K562 (cell line): Measurements from ENCODE around the gene RNF31. TPM values are rescaled to one million over a fixed set of nuclear protein-coding genes. Genes with fewer than 3 reads are reported as not detected.

Experiments used
- ATAC-seq: fragments of 200-7000 bp; cut with Tn5 transposase; 3 replicates; pipeline ENCODE4 v1.9.1; 2020; ENCODE audit warnings: moderate library complexity
- BruUV-seq: library from RNA; stranded (reverse); fragments of 400-500 nt; replicated peaks from 2 replicates; lab custom pipeline; 2021; lab: Mats Ljungman, UMichigan
- CTCF ChIA-PET: fragments of 300-600 bp; formaldehyde crosslinking; extraction: SDS; loops from one replicate; lab custom pipeline; 2021; ENCODE audit warnings: low intra/inter-chr PET ratio; lab: Yijun Ruan, JAX
- POLR2A ChIA-PET: fragments of 300-600, 350-650 bp; sonication (Branson Sonifier 250); formaldehyde crosslinking; extraction: SDS; loops from one replicate; lab custom pipeline; 2021; ENCODE audit warnings: antibody characterized with exemption, inconsistent platforms; lab: Yijun Ruan, JAX
- DNase-seq, 4 experiments: peaks; one replicate each; pipeline versions ENCODE4 v3.0.0 to v3.0.0-alpha.2; 2011 to 2018; ENCODE audit warnings: low spot score in 3 of 4, mixed read lengths in 3 of 4; ENCODE audit errors: extremely low read depth in 1 of 4
- FAIRE-seq: peaks from 2 replicates; lab custom pipeline; 2011; peaks lifted over from hg19 to GRCh38; lab: Jason Lieb, UNC
- H2AFZ ChIP-seq: 2 replicates; pipeline ENCODE4 v1.6.0; 2011; ENCODE audit warnings: low read depth, low read length, control low read depth, inconsistent platforms
- H3K27ac ChIP-seq: fragments of 200-600 bp; 3 replicates; pipeline ENCODE4 v1.8.0; 2011; ENCODE audit warnings: low read depth, mild to moderate bottlenecking, control low read depth, inconsistent platforms, low read length, moderate library complexity, mixed read lengths; ENCODE audit errors: extremely low read depth
- H3K27me3 ChIP-seq, 2 experiments: fragments of 300-600 bp in 1 of 2; 2 replicates in 1 of 2; 3 replicates in 1 of 2; pipeline versions ENCODE4 v1.6.0 to v1.8.0; 2011; ENCODE audit warnings: inconsistent platforms in 2 of 2, low read length in 2 of 2, mild to moderate bottlenecking in 1 of 2, mixed read lengths in 1 of 2, moderate library complexity in 1 of 2; ENCODE audit not compliant: control insufficient read depth in 2 of 2, insufficient read depth in 2 of 2
- H3K36me3 ChIP-seq: fragments of 300-600 bp; 3 replicates; pipeline ENCODE4 v1.8.0; 2011; ENCODE audit warnings: mild to moderate bottlenecking, low read length, inconsistent platforms; ENCODE audit not compliant: control insufficient read depth, insufficient read depth
- H3K4me1 ChIP-seq, 2 experiments: fragments of 200-600 bp in 1 of 2; replicated peaks in 1 of 2; 2 replicates in 1 of 2; 3 replicates in 1 of 2; pipeline versions ENCODE4 v1.5.1 to v1.8.0; 2011; ENCODE audit warnings: inconsistent platforms in 2 of 2, low read length in 2 of 2, mild to moderate bottlenecking in 1 of 2, mixed read lengths in 1 of 2, moderate library complexity in 1 of 2; ENCODE audit not compliant: control insufficient read depth in 2 of 2, insufficient read depth in 2 of 2
- H3K4me2 ChIP-seq: 2 replicates; pipeline ENCODE4 v1.6.1; 2011; ENCODE audit warnings: low read length, control low read depth, inconsistent platforms, mixed read lengths; ENCODE audit not compliant: insufficient read depth
- H3K4me3 ChIP-seq: fragments of 200-600 bp; sonication (generic), shearing (Covaris generic); 2 replicates; pipeline ENCODE4 v1.5.1; 2016; ENCODE audit warnings: control low read depth, inconsistent platforms
- H3K79me2 ChIP-seq: fragments of 200-600 bp; 3 replicates; pipeline ENCODE4 v1.8.0; 2011; ENCODE audit warnings: low read length, inconsistent platforms; ENCODE audit not compliant: control insufficient read depth, insufficient read depth
- H3K9ac ChIP-seq, 2 experiments: 2 replicates each; pipeline versions ENCODE4 v1.6.0 to v1.6.1; 2011; ENCODE audit warnings: low read depth in 2 of 2, low read length in 2 of 2, control low read depth in 1 of 2, inconsistent platforms in 1 of 2, mild to moderate bottlenecking in 1 of 2, mixed read lengths in 1 of 2; ENCODE audit not compliant: insufficient read depth in 1 of 2
- H3K9me1 ChIP-seq: one replicate; pipeline ENCODE4 v1.6.0; 2011; ENCODE audit warnings: inconsistent platforms, mild to moderate bottlenecking, low read length, moderate library complexity; ENCODE audit not compliant: control insufficient read depth, insufficient read depth
- H3K9me3 ChIP-seq: replicated peaks from 2 replicates; pipeline ENCODE4 v1.5.1; 2011; ENCODE audit warnings: low read depth, low read length, inconsistent platforms; ENCODE audit not compliant: control insufficient read depth, insufficient read depth
- H4K20me1 ChIP-seq: replicated peaks from 2 replicates; pipeline ENCODE4 v1.6.1; 2011; ENCODE audit warnings: low read length, inconsistent platforms, mixed read lengths; ENCODE audit not compliant: control insufficient read depth, insufficient read depth
- ATF3 ChIP-seq, 2 experiments: fragments of 450-650 bp in 1 of 2; sonication (generic) in 1 of 2; formaldehyde crosslinking in 1 of 2; IDR thresholded peaks in 1 of 2; conservative IDR thresholded peaks in 1 of 2; 2 replicates each; pipeline versions ENCODE4 v1.6.1 to v1.8.1; 2016 to 2023; ENCODE audit warnings: mild to moderate bottlenecking in 2 of 2, moderate library complexity in 2 of 2, inconsistent platforms in 1 of 2, missing genetic modification reagents in 1 of 2
- ZBTB2 ChIP-seq: fragments of 450-650 bp; IDR thresholded peaks from 2 replicates; pipeline ENCODE4 v1.6.1; 2016; ENCODE audit warnings: antibody characterized with exemption
- WGBS: fragments of 100-300 bp; shearing (Covaris generic); methylation state at CpG from one replicate; pipeline ENCODE4 v1.1.6; 2016; ENCODE audit warnings: low coverage, mixed read lengths; ENCODE audit not compliant: insufficient coverage; ENCODE audit errors: missing lambda C conversion rate; 5-methylcytosine and 5-hydroxymethylcytosine counted together
- in situ Hi-C: fragments of 300-500 bp; cut with MboI; formaldehyde crosslinking; loops from 4 replicates; pipeline ENCODE4 v1.15.0; 2018; ENCODE audit warnings: inconsistent platforms, mixed read lengths
- intact Hi-C: fragments of 100-400 bp; cut with micrococcal nuclease; formaldehyde crosslinking; loops from 2 replicates; pipeline ENCODE4 v1.14.2; 2022
- polyA plus RNA-seq, 8 experiments: library from polyadenylated mRNA; depleted of rRNA in 4 of 8; stranded (reverse) in 5 of 8; unstranded in 3 of 8; fragments of >200 nt; fragmentation: Nextera tagmentation in 2 of 8; fragmentation: Illumina TruSeq in 1 of 8; extraction: Ambion mirVana in 2 of 8; extraction: Trizol in 1 of 8; gene quantifications; 2 replicates each; pipeline versions ENCODE4 v1.2.1 to v1.2.3, GENCODE V29; 2011 to 2014; ENCODE audit warnings: inconsistent platforms in 1 of 8, missing spikeins in 1 of 8
- total RNA-seq, 7 experiments: library from RNA; depleted of rRNA in 6 of 7; stranded (reverse); fragments of >200 nt in 6 of 7; fragmentation: Illumina TruSeq in 2 of 7; extraction: Trizol in 2 of 7; gene quantifications; 2 replicates each; pipeline versions ENCODE4 v1.2.1 to v1.2.3, GENCODE V29; 2011 to 2021; ENCODE audit warnings: low replicate concordance in 1 of 7

Gene RNF31
- total and polyA plus RNA-seq, 9 of the 15 experiments (the other 6 are each of a cell fraction or from before 2014, with no cell fraction given), result 3.1 to 47.6 (median 19.1) TPM

- FAIRE-seq (no peak), ATAC-seq (no peak), DNase-seq (no peak)
- Histone ChIP-seq H4K20me1 (no peaks in the 10 kb centered on the region; the same call in 1 of the 2 replicates), H3K27me3 (no peaks in the 10 kb centered on the region), H3K36me3 (peaks cover 34% of the 10 kb centered on the region), H2AFZ (no peak overlapping the region), H3K9ac (peak overlapping the region in 1 of 2 experiments; percentile 42; a peak in 1 of 4 replicates), H3K9me1 (no peaks in the 10 kb centered on the region), H3K79me2 (peaks cover 20% of the 10 kb centered on the region), H3K4me1 (peaks cover 19 to 36% of the 10 kb centered on the region in 2 experiments; a peak in 4 of 5 replicates), H3K27ac (no peak overlapping the region), H3K4me2 (no peak overlapping the region), H3K9me3 (no peaks in the 10 kb centered on the region), H3K4me3 (no peak overlapping the region)
- 86% methylated on average over 13 of the region's 13 CpGs for WGBS
- in situ Hi-C loops (no loop called here), intact Hi-C loops (no loop called here)
- ChIA-PET POLR2A (interaction anchor here (1.5 to 1.8 kb wide), 2 partner anchors 24 to 45 kb away, joined by 4 read pairs; partner anchors contain the start of genes DCAF11, NRL and PCK2), CTCF (no interaction called here)
- no peak for TF ChIP-seq ZBTB2
- 0 out of 2 replicates have a peak, but pooled peaks have one; percentile 12 for TF ChIP-seq ATF3 (IDR thresholded peaks at IDR 0.05)
- no peak for TF ChIP-seq ATF3 (CRISPR knock-in tag; conservative IDR thresholded peaks at IDR 0.05)
- no TSS peak for BruUV-seq
Measured at GRCh38 chr14:24138396-24139271, 8.7 kb upstream of the RNF31 start.
